NCI-H82 (cell line): ENCODE results near the gene SMC3.
A peak's percentile ranks its signal among the peaks of the same experiment; 100 is the strongest.
"Not testable (repeated sequence)": the region's sequence is repeated elsewhere in the genome, so short reads cannot be mapped to it uniquely, and the experiment has no call there.

Source experiments
- DNase-seq: peaks from one replicate; lab custom pipeline; 2025; lab: John Stamatoyannopoulos, UW

SMC3 gene

GRCh38 chr10:110625951-110626855 is 58.7 kb downstream of the SMC3 start:
- DNase-seq: no peak

GRCh38 chr10:110628161-110628560 is 60.7 kb downstream of the SMC3 start:
- DNase-seq: no peak

GRCh38 chr10:110629680-110630191 is 62.2 kb downstream of the SMC3 start:
- no peak for DNase-seq

GRCh38 chr10:110631934-110632333 is 64.4 kb downstream of the SMC3 start:
- no peak for DNase-seq

- DNase-seq: no peak
These were observed 65.2 kb downstream of the SMC3 start for GRCh38 chr10:110632591-110633215.

- DNase-seq: no peak
These were observed 67.2 kb downstream of the SMC3 start for GRCh38 chr10:110634527-110635209.

- no peak for DNase-seq
These were observed 69.1 kb downstream of the SMC3 start for GRCh38 chr10:110636572-110636931.

- no peak for DNase-seq
These were observed 69.5 kb downstream of the SMC3 start for GRCh38 chr10:110636932-110637557.

GRCh38 chr10:110637558-110638053 is 70.1 kb downstream of the SMC3 start:
- no peak for DNase-seq

GRCh38 chr10:110638319-110638718 is 70.8 kb downstream of the SMC3 start:
- DNase-seq: no peak

GRCh38 chr10:110639046-110639445 is 71.6 kb downstream of the SMC3 start:
- not testable (repeated sequence) for DNase-seq

GRCh38 chr10:110639858-110640257 is 72.4 kb downstream of the SMC3 start:
- DNase-seq: not testable (repeated sequence)

GRCh38 chr10:110641256-110641655 is 73.8 kb downstream of the SMC3 start:
- peak; percentile 71 for DNase-seq

- DNase-seq: no peak
These were observed 74.9 kb downstream of the SMC3 start for GRCh38 chr10:110642204-110643034.

- DNase-seq: no peak
These were observed 75.6 kb downstream of the SMC3 start for GRCh38 chr10:110643035-110643652.

GRCh38 chr10:110643653-110644597 is 76.4 kb downstream of the SMC3 start, which contains the start of gene RBM20:
Gene RBM20 (plus strand): TSS chr10:110644336. CDS start chr10:110644455, 119 bp downstream.
- DNase-seq: peak; percentile 57

- DNase-seq: peak; percentile 40
These were observed 77.3 kb downstream of the SMC3 start for GRCh38 chr10:110644598-110645462.

GRCh38 chr10:110646417-110647135 is 79.1 kb downstream of the SMC3 start:
- peak; percentile 22 for DNase-seq
